ENCODE data around the gene CLDN7.

Gene CLDN7

DNA sequence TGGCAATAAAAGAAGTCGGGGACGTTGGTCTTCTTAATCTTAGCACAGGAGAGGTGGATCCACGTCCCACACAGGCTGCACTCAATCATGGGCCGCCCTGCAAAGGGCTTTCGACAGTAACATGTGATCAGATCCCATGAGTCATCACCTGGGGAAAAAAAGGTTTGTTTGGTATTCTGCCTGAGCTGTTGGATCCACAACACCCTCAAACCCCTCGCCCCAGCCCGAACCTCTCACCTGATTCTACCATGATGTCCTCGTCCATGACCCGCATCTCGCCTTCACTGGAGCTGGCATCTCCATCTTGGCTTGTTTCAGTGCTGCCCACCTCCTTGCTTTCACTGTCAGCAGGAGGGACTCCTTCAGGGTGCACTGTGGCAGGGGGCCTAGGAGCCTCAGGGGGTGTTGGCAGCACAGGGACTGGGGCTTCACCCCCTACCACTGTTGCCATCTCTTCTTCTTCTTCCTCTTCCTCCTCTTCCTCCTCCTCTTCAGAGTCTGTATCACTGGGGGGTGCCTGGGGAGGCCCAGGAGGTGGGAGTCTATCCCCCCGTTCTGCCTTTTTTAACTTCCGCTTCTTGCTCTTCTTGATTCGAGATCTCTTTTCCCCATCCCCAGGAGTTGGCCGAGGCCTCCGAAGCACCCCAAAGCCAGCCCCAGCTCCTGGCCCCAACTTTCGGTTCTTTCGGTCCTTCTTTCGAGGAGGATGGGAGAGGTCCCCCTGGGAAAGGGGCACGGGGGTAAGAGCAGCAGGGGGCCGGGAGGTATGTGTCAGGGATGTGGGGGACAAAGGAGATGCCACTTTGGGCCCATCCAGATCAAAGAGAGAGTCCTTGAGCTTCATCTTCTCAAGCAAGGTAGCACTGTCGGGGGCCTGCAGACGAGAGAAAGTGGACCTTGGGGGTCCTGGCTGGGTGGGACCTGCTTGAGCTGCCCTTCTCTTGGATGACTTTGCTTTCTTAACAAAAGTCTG is 26.3 kb downstream of the CLDN7 start:
- DNase-seq, result no peak

DNA sequence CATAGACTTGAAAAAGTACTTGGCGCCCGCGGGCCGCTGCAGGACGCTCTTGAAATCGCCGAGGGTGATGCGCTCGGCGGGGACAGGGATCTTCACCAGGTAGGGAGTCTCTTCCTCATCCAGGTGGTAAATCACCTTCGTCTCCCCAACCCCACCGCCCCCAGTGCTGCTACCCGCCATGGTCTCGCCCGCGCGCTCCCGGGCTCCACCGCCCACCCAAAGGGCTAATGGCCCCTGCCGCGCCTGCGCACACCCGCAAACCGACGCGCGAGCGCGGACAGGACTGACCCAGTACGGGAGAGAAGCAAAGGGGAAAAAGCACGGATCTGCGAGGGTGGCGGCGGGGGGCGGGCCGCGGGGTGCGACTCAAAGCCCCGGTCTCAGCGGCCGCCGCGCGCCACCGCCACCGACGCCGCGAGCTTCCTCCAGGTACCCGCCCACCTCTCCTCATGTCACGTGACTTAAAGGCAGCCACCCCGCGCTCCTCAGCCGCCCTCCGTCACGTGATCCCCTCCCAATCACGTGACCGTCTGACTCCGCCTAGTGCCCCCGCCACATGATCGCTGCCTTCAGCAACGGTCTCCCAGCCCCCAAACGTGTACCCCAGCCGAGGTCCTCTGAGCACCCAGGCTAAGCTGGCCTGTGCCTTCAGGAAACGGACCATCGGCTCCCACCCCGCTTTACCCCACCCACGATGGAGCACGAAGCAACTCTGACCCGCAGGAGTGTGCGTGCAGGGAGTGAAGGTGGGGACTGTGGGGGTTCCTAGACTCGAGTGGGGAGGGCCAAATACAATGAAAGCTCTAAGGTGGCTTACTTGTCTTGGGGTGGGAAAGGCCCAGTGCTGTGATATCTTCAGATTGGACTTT is 28.0 kb downstream of the CLDN7 start, which contains the start of gene DVL2:
Gene DVL2, minus strand, starts transcription at position 435 of the 869 bp plus-strand sequence. Its CDS starts 255 bp downstream, at position 180.
- DNase-seq, result peak; percentile 73 to 92

- DNase-seq, result no peak
Observed at GRCh38 chr17:7233701-7234082, 28.6 kb downstream of the CLDN7 start.

DNA sequence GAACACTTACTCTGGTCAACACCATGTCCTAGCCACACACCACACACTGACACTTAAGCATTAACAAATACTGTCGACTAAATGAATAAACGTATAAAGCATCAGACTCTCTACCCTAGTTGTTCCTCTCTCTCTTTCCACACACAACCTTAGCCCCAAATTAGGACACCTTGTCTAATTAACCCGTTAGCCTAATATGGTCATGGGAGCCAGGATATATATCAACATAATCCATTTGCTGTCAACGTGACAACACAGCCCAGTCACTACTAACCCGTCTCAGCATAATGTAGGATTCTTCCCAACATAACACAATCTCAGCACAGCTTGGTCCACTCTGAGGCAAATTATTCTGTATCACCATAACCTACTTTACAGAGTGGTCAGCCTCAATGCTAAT is 30.2 kb downstream of the CLDN7 start:
- no peak for DNase-seq

- no peak for DNase-seq
Observed at GRCh38 chr17:7229504-7229903, 32.8 kb downstream of the CLDN7 start.

DNA sequence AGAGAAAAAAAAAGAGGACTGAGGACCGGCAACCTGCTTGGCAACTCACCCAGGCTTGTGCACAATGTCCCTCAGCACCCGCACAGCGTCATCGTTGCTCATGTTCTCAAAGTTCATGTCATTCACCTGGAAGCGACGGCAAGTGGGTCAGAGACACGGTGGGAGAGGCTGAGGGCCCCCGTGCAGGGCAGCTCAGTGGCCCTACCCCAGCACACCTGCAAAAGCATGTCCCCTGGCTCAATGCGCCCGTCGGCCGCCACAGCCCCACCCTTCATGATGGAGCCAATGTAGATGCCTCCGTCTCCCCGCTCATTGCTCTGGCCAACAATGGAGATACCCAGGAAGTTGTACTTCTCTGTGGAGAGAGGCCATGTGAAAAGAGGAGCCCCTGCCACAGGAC is 33.4 kb downstream of the CLDN7 start:
- no peak for DNase-seq

- no peak for DNase-seq
Observed at GRCh38 chr17:7226721-7227710, 35.3 kb downstream of the CLDN7 start.

- DNase-seq, result no peak
Observed at GRCh38 chr17:7225711-7226331, 36.5 kb downstream of the CLDN7 start.

DNA sequence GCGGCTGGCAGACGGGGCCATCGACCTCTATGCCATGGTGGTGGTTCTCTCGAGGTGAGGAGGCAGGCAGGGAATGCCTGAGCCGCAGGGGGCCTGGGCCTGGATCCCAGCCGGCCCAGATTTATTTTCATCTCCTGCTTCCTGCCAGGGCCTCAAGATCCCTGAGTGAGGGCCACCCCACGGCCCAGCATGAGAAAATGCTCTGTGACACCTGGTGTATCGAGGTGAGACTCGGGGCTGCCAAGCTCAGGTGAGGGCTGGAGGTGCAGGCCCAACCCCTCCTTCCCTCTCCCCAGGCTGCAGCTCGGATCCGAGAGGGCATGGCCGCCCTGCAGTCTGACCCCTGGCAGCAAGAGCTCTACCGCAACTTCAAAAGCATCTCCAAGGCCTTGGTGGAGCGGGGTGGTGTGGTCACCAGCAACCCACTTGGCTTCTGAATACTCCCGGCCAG is 37.6 kb downstream of the CLDN7 start:
- no peak for DNase-seq

GRCh38 chr17:7224110-7224509 is 38.2 kb downstream of the CLDN7 start:
- DNase-seq, result no peak

DNA sequence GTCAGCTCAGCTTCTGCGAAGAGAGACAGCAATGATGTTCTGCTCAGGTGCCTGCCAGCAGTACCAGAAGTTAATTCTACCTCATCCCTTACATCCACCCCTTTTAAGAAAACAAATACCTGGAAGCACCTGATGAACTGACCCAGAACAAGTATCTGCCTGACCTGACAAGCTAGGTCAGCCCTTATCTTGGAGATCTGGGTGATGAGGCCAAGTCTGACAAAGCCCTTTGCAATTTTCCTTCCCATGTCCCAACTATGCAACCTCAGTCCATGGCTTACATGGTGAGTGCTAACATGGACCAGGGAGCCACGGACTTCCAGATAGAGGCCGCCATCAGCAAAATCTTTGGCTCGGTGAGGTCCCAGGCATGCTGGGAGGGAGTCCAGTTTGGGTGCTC is 38.9 kb downstream of the CLDN7 start:
- DNase-seq, result no peak

DNA sequence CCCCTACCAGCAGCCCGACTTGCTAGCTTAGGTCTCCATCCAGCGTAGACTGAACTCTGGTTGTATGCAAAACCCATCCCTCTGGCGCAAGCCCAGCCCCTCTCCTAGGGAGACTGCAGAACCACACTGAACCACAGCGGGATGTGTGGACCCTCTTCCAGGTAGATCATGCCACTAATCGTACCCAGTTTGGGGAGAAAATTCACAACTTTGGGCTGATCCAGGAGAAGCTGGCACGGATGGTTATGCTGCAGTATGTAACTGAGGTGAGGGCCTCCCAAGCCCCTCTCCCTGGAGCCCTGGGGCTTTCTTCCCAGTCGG is 39.3 kb downstream of the CLDN7 start:
- DNase-seq, result no peak

- DNase-seq, result no peak
Observed at GRCh38 chr17:7222093-7222971, 39.9 kb downstream of the CLDN7 start.

- DNase-seq, result no peak
Observed at GRCh38 chr17:7221278-7222092, 40.8 kb downstream of the CLDN7 start.

- DNase-seq, result no peak
Observed at GRCh38 chr17:7220593-7221277, 41.5 kb downstream of the CLDN7 start.

GRCh38 chr17:7219812-7220592 is 42.3 kb downstream of the CLDN7 start, which contains the start of the genes ACADVL and DLG4:
Gene ACADVL (plus strand): TSS chr17:7219938. CDS start chr17:7219985, 47 bp downstream.
Gene DLG4 (minus strand): TSS chr17:7219836.
- no peak for DNase-seq

DNA sequence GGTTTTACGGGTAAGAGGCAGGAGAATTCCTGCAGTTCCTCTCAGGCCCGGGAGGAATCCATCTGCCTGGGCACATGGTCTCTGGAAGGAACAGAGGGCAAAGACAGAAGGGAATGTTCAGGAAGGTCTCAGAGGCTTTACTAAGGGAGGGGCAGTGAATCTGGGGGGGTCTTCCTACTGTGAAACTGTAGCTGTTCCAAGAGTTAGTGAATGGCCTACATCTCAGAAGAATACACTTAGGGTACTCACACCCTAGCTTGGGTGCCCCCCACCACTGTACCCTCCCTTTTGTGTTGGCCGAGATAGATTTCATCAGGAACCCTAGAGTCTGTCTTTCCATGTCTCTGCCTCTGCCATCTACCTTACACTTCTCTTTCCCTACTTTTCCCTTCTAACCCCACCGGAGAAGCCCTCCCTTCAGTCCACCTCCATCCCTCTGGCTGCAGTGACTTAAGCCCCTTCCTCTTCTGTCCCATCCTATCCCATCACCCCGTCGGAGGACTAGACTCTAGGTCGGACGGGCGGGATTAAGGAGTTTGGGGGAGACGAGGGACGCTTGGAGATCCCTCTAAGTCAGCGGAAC is 43.0 kb downstream of the CLDN7 start:
- peak in 1 of 2 experiments; percentile 64 for DNase-seq

DNA sequence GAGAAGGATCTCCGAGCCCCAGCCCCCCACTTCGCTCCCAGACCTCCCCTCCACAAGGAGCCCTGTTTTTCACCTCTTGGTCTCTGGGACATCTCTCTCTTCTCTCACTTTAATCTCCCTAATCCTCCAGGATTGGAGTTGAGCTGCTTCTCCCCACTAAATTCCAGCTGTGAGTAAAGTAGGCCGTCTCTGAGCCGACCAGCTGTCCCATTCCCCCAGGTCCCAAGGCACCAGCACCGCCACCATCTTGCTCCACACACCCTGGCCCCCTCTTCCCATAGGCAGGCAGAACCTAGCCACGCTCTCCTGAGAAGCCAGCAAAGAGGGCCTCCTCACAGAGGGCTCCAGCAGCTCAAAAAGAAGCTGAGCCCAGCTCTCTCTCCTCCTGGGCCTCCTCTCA is 43.5 kb downstream of the CLDN7 start:
- DNase-seq, result no peak
